HG03095 (cell line): ENCODE data around the gene CLMP.
"Not testable (repeated sequence)": the region's sequence is repeated elsewhere in the genome, so short reads cannot be mapped to it uniquely, and the experiment has no call there.

Experiments
- ATAC-seq: cut with Tn5 transposase; IDR thresholded peaks from one replicate; pipeline ENCODE4 v1.9.1; 2021; ENCODE audit warnings: moderate library complexity; ENCODE audit not compliant: unreplicated experiment

CLMP gene

DNA sequence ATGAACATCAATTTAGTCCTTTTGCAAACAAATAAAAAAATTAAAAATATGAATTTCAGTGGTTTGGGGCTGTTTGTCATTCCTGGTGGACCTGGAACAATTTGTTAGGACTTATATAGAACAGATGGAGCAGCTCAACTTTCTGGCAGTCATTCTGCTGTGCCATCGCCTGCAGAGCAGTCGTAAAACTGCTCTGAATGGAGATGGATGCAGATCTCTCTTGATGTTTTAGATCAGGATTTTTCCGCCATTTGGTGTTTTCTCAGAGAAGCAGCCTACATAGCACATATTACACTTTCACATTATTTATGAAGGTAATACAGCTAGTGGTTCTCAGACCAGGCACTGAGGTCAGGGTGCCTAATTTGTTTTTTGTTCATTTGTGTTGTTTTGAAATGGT lies 101.3 kb downstream of the CLMP start:
- no peak for ATAC-seq

DNA sequence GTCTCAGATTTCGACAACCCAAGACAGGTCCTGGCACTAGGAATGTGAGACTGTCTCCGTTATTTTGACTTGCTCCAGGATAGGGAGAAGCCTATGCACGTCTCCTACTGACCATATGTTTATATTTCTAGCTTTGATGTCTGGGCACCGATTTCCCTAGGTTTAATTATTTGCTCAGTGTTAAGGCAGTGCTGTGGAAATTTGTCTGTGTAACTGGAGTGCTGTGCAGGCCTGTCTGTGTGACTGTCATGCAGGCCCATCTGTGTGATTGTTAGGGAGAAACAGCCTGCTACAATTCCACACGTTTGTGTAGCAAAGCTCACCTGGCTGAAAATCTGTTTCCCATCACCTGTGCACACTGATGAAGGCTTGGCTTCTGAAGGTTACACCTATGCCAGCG lies 103.5 kb downstream of the CLMP start:
- ATAC-seq, result no peak

DNA sequence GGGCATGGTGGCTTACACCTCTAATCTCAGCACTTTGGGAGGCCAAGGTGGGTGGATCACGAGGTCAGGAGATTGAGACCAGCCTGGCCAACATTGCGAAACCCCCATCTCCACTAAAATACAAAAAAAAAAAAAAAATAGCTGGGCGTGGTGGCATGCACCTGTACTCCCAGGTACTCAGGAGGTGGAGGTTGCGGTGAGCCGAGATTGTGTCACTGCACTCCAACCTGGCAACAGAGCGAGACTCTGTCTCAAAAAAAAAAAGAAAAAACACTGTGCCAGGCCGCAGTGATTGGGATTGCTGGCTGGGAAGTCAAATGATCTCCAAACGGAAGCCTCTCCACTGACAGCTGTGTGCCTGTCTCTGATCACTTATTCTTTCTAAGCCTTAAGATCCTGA lies 104.9 kb downstream of the CLMP start:
- ATAC-seq, result not testable (repeated sequence)

DNA sequence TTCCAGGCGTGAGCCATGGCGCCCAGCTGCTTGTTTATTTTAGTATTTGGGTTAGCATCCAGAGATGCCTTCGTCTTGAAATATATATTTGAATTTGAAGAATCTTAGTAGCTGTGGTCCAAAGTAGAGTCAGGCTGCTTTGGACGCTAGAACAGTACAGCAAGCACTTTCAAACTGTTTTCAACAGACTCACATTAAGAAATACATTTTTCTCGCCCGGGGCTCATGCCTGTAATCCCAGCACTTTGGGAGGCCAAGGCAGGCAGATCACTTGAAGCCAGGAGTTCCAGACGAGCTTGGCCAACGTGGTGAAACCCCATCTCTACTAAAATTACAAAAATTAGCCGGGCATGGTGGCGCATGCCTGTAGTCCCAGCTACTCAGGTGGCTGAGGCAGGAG lies 106.2 kb downstream of the CLMP start:
- not testable (repeated sequence) for ATAC-seq

DNA sequence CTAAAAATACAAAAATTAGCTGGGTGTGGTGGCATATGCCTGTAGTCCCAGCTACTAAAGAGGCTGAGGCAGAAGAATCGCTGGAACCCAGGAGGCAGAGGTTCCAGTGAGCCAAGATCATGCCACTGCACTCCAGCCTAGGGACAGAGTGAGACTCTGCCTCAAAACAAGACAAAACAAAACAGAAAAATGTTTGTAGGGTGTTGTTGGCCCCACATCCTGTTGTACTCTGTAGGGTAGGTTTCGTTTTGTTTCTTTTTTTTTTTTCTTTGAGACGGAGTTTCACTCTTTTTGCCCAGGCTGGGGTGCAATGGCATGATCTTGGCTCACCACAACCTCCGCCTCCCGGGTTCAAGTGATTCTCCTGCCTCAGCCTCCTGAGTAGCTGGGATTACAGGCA lies 107.4 kb downstream of the CLMP start:
- peak; percentile 94 for ATAC-seq

DNA sequence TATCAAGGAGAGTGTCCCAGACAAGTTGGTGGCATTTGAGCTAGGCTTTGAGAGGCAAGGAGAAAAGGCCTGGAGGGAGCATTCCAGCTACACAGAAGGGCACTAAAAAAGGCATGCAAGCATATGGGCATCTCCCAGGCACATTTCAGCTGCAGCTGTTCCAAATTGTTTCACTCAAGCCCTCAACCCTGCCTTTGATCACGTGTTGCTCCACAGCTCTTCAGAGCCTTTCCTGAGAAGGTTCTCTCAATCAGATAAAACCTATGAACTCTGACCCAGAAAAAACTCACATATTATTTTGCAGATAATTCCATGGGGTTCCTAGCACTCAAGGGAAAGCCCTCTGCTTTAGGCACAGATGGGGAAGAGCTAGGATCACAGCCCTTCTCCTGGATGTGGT lies 108.7 kb downstream of the CLMP start:
- no peak for ATAC-seq

DNA sequence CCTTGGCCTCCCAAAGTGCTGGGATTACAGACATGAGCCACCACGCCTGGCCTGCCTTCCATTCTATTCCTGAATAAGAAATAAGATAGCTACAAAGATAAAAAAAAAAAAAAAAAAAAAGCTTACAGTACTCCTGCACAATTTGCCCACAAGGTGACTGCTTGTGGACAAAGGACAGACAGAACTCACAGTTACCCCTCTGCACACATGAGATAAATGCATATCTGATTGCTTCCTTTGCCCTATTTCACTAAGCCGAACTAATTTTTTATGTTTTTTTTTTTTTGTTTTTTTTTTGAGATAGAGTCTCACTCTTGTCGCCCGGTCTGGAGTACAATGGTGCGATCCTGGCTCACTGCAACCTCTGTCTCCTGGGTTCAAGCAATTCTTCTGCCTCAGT lies 109.6 kb downstream of the CLMP start:
- no peak for ATAC-seq

DNA sequence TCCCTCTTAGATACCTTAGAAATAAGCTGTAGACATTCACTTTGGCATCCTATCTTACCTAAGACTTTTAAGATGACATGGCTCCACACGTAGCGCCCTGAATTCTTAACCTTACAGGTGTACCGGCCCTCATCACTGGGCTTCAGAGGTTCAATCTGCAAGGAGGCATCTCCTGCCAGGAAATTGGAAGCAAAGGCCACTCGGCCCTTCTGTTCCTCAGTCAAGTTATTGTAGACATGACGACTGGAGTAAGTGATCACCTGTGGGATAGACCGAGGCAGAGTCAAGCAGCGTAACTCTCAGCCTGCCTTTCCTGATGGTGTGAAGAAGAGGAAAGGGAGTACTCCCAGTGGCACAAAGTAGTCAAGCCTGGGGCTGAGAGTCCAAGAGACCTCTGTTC lies 110.6 kb downstream of the CLMP start:
- ATAC-seq, result no peak

DNA sequence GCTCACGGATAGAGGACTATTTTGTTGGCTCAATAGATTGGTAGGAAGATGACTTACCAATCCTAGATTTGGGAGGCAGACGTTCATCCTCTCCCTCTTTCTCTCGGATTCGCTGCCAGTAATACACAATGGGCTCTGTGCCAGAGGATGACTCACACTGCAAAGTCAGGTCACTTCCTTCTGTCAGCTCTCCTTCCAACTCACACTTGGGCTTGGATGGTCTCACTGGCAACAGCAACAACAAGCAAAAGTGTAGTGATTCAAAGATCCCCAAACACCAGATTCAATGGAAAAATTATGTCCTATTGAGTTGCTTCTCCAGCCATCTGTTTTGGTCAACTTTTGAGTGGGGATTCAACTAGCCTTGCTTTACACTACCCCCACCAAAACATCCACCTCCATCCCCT lies 111.4 kb downstream of the CLMP start:
- no peak for ATAC-seq

DNA sequence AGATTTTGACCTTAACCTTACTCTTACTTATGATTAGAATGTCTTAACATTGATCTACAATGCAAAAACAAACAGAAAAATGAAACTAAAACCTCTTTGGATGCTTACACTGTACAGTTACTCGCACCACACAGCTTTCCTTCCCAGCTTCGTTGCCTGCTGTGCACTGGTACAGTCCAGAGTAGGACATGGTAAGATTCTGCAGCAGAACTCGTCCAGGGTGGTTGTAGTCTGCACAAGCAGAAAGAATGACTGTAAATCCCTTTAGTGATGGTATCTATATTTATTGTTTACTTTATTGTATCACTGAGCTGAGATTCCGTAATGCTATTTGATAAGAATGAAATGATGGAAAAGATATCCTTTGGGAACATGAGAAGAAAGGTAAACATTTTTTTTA lies 112.1 kb downstream of the CLMP start:
- no peak for ATAC-seq

DNA sequence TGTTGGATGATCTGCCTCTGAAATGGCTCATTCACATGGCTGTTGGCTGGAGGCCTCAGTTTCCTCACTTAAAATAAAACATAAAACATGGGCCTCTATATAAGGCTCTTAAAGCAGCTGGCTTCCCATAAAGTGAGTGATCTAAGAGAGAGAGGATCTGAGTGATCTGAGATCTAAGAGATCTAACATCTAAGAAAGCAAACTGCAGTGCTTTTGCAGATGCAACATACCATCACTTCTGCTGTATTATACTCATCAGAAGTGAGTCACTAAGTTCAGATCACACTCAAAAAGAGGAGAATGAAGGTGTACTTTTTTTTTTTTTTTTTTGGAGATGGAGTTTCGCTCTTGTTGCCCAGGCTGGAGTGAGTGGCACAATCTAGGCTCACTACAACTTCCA lies 115.0 kb downstream of the CLMP start:
- no peak for ATAC-seq

DNA sequence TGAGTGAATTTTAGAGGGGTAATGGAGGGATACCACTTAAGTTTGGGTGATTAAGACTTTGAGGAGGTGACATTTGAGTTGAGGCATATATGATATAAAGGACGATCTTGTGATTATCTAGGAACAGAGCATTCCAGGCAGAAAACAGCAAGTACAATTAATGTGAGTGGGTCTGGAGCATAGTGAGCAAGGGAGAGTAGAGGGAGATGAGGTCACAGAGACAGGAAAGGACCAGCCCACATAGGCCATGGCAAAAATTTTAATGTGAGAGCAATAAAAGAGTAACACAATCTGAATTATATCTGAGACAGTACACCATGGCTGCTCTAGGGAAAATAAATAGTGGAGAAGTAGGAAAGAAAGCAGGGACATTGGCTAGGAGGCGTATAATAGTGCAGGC lies 118.6 kb downstream of the CLMP start:
- no peak for ATAC-seq

DNA sequence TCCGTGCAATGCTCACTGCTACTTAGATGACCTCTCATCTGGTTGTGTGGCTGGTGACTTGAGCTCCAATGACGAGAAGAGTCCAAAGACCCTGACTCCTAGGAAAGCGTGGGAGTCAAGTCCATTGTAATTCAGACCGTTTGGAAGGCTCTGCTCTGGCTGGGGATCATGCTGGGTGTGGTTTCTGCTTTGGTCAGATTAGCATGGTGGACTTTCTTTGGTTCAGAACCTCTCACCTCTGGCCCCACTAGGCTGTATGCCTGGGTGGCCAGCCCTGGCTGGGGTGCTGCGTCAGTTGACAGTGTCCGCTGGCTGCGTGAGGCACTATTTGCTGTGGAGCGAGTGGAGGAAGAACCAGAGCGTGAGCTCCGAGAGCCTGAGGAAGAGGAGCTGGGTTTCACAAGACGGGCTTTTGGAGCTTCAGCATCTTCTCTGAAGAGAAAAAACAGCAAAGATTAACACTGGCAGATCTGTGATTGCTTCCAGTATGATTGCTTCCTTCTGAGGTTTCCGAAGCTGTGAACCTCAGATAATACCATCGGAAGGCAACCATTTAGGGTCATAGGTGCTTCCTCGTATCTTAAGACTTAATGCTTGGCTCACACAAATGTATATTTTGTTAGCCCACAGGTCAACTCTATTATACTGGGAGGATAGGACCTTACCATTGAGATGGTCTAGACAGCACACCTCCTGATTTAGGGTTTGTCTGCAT lies 121.5 kb downstream of the CLMP start:
- no peak for ATAC-seq

DNA sequence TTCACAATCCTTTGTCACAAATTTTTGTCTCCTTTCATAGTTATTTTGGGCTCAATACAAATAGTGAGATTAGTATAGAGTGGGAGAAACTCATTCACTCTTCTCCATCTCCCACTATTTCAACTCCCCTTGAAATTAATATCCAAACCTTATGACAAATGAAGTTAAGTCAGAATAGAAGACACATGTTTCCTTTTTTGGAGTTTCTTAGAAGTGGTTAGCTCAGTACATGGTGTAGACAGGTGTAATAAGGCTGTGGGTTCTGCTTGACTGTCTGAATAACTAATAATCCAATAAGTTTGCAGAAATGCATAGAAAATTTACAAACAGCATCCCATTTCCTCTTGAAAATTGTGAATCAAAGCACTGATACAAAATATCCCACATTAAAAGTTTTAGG lies 122.3 kb downstream of the CLMP start:
- ATAC-seq, result no peak

DNA sequence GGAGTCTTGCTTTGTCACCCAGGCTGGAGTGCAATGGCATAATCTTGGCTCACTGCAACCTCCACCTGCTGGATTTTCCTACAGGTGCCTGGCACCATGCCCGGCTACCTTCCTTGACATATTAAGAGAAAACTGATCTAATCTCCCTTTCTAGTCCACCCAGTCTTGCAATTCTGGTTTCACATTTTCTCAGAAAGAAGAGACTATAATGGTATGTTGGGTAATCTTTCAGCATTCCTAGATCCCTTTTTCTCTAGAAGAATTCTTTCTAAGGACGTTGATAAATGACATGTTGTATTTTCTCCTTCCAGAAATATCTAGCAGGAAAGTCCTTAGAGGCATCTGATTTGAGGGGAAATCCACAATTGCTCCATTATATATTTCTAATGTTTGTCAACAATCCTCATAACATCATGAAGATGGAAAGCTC lies 122.7 kb downstream of the CLMP start:
- no peak for ATAC-seq

DNA sequence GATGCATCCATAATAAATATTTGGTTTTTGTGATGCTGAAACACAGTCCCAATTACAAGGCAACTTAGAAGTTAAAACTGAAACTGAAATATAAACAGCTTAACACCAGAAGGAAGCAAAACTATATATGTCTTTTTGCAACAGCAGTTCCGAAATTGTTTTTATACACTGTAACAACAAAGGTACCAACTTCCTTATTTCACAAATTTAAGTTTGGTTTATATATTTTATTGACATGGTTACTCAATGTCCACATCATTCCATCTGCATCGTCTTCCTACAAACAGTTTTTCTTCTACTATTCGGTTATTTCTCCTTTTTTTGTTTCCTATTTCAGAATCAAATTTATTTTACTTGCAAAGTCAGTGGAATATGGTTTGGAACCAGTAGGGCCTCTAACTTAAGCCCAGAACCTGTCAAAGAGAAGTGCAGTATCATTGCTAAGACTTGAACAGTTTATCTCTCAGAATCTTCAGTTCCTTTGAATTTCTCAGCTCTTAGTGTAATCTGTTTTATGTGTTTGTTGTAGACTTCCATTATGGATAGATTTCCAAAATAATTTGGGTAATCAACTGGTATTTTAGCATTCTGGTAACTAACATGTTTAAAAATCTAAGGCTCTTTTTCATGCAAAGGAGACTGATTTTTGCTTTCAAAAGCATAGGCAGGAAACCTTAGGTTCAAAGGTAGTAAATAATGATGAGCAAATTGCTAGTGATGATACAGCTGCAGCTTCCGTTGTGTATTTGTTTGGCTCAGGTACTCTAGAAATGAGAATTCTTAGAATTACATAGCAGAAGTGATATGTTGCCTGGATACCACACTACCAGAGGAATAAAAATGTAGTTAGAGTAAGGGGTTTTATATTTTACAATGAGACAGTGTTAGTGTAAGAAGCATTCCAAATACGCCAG lies 124.9 kb downstream of the CLMP start:
- ATAC-seq, result peak; percentile 56

DNA sequence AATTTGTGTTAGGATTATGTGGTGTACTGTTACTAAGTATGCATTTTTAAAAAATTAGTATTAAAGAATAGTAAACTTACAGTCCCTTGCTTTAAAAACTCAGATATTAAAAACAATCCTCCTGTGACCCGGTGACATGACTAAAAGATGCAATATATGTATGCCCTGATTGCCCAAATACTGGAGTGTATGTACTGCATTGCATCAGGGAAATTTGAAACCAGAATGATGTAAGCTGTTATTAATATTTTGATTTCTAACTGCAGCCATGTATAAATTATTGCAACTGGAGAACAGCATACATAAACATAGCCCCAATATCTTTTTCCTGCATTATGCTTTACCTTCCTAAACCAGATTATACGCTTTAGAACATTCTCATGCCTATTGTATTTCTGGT lies 129.4 kb downstream of the CLMP start:
- no peak for ATAC-seq

DNA sequence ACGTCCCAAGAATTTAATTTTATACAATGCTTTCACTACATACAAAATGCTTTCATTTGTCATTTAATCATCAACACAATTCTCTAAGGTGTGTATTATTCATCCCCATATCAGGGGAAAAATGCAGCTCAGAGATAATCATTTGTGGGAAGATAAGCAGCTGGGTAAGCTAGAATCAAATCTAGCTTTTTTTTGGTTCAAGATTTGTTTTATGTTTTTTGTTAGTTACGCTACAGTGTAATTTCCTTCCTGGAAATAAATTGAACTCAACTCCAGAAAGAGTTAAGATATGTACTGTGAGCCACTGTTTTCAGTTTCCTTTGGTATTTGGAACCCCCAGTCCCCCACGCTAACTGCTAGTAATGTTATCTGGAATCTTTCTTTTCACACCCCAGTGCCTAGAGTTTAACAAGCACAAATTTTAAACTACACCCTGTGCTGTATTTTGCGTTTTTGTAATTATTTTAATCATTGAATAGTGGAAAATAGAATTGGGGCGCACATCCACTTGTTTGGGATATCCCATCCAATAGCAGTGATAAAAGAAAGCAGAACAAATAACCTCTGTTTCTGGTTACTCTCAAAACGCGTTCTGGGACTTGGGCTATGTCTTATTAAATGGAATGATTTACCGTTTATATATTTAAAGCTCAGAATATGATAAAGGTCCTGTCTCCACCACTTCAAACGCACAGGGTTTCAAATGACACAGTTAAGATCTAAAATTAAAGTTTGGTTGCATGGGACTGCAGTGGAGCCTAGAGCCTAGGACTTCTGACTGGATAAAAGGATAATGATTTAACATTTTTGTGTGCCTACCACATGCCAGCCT lies 131.0 kb downstream of the CLMP start:
- no peak for ATAC-seq

DNA sequence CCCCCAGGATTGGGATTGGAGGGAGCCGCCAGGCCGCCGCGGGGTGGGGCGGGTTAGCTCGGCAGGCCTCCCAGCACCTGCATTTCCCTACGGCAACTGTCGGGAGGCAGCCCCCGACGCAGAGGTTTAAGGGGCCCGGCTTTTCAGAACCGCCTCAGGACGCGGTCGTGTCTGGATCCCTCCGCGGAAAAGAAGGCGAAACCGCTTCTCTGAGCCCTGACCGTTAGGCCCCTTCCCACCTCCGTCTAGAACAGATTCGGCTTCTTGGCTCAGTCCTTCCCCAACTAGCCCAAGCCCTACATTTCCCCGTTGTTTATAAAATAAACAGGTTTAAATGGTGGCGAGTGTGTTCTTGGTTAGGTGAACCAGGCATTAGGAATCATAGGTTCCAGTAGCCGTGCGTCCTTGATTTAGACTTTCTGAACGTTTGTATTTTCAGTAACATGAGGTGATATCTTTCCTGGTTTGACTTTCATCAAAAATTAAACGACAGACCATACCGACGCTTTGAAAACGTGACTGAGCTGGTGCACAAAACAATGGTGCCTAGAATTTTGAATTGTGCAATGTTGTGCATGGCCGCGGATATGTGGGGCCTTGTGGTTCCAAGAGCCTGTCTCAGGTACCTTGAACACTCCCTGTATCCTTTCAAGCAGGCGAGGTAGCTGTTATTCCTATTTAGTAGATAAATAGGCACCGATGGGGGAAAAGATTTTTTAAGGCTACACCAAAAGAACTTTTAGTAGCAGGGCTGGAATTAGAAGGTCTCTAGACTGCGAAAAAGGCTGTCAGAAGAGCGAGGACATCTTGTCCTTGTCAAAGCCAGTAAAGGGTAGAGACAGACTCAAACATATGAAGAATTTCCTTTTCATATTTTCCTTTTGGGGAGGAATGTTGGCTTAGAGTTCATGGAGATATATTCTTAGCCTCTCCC lies 131.9 kb downstream of the CLMP start:
- peak; percentile 2 for ATAC-seq

DNA sequence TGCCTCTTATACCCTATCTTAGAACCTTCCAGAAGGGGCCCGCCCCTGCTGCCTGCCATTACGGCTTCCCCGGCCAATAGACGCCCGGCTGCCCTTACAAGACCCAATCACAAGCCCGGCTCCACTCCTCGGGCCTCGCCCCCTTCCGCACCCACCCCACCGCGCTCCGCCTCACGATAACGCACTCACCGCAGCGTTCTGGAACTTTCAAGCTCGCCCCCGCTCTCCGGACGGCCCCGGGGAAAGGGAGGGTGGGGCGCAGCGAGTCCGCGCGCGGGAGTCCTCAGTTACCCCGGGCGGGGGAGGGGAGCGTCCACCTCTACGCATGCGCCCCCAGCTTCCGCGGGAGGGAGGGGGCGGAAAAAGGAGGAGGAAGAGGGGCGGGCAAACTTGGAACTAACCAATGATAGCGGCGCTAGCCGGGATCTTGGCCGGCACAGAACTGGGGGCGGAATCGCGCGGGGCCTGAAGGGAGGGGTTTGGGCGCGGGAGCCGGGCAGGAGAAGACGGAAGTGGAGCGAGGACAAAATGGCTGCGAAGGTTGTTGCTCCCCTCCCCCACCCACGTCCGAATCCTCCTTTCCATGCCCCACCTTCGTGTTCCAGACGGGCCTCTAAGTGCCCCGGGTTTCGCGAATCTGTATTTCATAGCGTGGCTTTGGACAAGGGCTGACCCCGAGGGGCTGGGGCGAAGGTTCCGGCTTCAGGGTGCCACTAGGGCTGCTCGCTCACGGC lies 132.7 kb downstream of the CLMP start:
- peak; percentile 84 for ATAC-seq
